Jurkat, Clone E6-1 (cell line): Measurements from ENCODE around the gene CKAP2. TPM values are rescaled to one million over a fixed set of nuclear protein-coding genes. Genes with fewer than 3 reads are reported as not detected.
A peak's percentile ranks its signal among the peaks of the same experiment; 100 is the strongest.
"Not testable (repeated sequence)": the region's sequence is repeated elsewhere in the genome, so short reads cannot be mapped to it uniquely, and the experiment has no call there.

Experiments used
- DNase-seq: peaks from one replicate; pipeline ENCODE4 v3.0.0-alpha.2; 2011; ENCODE audit warnings: low read depth, low spot score
- H3K4me3 ChIP-seq: 2 replicates; pipeline ENCODE4 v1.5.1; 2011; ENCODE audit warnings: mild to moderate bottlenecking, low read length, control low read depth, moderate library complexity
- polyA plus RNA-seq: library from polyadenylated mRNA; unstranded; fragments of >200 nt; gene quantifications from one replicate; pipeline ENCODE4 v1.2.1, GENCODE V29; 2012; ENCODE audit warnings: missing spikeins; ENCODE audit not compliant: insufficient read length, insufficient read depth

CKAP2 gene
- 58.4 TPM for polyA plus RNA-seq

DNA sequence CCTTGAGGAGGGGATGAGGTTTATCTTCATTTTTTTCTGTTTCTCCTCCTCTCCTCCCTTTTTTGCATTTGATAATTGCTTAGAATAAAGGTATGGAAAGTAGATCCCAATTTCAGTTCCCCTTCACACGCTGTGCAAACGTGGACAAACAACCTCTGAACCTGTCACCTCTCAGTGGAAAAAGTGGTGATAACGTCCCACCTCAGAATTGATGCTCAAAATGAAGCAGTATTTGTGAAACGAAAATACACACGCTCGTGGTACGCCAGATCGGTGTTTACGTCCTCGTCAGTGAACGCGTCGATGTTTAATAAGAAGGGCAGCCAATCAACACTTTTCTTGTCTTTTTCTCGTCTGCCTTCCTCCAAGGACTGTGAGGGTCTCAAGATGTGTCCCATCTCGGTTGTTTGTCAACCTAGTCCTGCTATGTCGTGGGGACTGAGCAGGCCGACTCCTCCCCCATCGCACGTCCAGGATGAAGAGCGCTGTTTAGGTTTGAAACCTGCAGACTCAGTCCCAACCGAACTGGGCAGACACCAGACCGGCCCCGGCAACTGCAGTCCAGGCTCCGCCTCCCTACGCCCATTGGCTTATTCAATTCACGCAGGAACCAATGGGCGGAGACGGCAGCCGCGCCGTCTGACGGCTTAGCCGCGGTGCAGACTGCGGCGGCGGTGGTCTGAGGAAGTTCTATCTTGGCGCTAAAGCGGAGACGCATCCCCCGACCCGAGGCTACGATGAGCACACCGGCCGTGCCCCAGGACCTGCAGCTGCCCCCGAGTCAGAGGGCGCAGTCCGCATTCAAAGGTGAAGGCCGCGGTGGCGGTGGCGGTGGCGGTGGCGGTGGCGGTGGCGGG lies at the start of gene CKAP2:
TSS of gene CKAP2 (plus strand) at position 659 of the 857 bp plus-strand sequence. CDS start at position 738, 79 bp downstream.
- peak; percentile 95 for DNase-seq
- peak within 1 kb of the TSS; percentile 82 for H3K4me3 ChIP-seq

DNA sequence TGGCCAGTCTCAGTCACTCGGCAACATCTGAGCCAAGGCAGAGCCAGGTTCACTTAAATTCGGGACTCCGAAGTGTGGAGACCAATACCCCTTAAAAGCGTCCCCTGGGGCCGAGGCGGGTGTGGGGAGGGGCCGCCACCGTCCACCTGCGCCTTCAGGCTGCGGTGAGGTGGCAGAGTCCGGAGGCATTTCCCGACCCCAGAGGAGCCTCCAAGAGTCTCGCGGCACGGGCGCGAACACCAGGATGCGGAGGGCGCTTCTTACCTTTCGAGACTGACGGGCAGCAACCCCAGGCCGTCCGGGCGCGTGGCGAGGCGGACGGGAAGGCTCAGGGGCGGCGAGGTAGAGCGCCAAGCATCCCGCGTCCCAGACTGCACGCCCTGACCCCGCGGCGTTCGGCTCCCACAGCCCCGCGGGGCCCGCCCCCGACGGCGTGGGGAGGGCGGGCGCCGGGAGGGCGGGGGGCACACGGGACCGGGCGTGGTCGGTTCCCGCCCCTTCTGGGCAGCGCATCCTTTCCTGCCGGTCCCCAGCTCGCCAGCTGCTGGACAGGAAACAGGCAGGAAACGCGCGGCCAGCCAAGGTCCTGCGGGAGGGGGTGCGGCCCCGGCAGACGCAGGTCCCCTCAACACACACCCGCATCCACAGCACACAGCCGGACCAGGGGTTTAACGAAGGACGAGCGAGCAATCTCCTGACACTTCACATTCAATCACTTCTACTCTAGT lies 49.3 kb upstream of the CKAP2 start, which contains the start of gene THSD1:
TSS of gene THSD1 (minus strand) at position 406 of the 728 bp plus-strand sequence. CDS start 3,572 bp downstream, outside the sequence.
- no peak for DNase-seq
- no peak within 1 kb of the TSS for H3K4me3 ChIP-seq

DNA sequence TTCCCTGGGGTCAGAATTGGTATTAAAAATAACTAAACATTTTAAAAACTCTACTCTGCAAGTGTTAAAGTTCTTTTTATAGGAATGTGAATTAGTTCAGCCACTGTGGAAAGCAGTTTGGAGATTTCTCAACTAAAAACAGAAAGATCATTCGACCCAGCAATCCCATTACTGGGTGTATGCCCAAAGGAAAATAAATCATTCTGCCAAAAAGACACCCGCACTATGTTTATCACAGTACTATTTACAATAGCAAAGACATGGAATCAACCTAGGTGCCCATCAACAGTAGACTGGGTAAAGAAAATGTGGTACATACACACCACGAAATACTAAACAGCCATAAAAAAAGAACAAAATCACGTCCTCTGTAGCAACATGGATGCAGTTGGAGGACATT lies 48.6 kb upstream of the CKAP2 start:
- no peak overlapping the region for H3K4me3 ChIP-seq
- DNase-seq = no peak

- not testable (repeated sequence) for H3K4me3 ChIP-seq
Observed at GRCh38 chr13:52407436-52407835, 47.8 kb upstream of the CKAP2 start.

DNA sequence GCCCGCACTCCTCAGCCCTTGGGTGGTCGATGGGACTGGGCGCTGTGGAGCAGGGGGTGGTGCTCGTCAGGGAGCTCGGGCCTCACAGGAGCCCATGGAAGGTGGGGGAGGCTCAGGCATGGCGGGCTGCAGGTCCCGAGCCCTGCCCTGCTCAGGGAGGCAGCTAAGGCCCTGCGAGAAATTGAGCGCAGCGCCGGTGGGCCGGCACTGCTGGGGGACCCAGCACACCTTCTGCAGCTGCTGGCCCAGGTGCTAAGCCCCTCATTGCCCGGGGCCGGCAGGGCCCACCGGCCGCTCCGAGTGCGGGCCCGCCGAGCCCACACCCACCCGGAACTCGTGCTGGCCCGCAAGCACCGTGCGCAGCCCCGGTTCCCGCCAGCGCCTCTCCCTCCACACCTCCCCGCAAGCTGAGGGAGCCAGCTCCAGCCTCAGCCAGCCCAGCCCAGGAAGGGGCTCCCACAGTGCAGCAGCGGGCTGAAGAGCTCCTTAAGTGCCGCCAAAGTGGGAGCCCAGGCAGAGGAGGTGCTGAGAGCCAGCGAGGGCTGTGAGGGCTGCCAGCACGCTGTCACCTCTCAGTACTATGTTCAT lies 47.1 kb upstream of the CKAP2 start:
- not testable (repeated sequence) for DNase-seq, H3K4me3 ChIP-seq

More at GRCh38 chr13:52407436-52407835, 47.8 kb upstream of the CKAP2 start:
- DNase-seq = not testable (repeated sequence)

DNA sequence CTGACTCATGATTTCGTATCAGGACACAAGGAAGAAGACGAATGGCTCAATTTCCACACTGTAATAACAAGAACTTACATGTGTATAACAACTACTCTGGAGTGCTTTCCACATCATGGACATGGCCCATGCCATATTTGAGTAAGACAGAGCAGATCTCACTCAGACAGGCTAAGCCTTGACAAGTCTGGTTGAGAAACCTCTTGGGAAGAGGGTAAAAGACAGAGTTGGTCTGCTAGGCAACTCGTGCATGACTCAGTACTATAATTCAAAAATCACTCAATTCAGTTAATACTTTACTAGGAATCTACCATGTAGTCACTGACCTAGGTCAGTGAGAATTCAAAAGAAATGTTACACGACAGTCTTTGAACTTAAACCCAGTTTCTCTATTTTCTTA lies 43.6 kb upstream of the CKAP2 start:
- no peak overlapping the region for H3K4me3 ChIP-seq
- DNase-seq = no peak

GRCh38 chr13:52412128-52412527 lies 43.1 kb upstream of the CKAP2 start:
- no peak overlapping the region for H3K4me3 ChIP-seq
- no peak for DNase-seq

GRCh38 chr13:52414051-52414450 lies 41.2 kb upstream of the CKAP2 start:
- no peak overlapping the region for H3K4me3 ChIP-seq
- no peak for DNase-seq

DNA sequence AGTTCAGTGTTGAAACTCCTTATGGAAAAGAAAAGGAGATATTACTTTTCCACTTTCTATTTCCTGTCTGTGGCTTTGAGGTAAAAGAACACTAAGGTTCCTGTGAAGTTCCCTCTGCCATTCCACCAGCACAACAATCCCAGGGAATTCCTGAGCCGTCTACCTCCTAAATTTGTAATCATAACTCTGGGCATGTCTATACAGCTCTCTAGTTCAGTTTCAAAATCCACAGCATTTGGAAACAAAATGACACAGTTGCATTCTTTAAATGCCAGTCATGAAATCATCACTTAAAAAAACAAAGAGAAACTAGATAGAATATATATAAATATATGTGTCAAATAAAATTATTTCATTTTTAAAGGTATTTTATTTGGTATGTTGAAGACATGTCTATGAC lies 40.3 kb upstream of the CKAP2 start:
- DNase-seq = no peak
- no peak overlapping the region for H3K4me3 ChIP-seq

GRCh38 chr13:52419080-52419479 lies 36.2 kb upstream of the CKAP2 start:
- no peak overlapping the region for H3K4me3 ChIP-seq
- no peak for DNase-seq

DNA sequence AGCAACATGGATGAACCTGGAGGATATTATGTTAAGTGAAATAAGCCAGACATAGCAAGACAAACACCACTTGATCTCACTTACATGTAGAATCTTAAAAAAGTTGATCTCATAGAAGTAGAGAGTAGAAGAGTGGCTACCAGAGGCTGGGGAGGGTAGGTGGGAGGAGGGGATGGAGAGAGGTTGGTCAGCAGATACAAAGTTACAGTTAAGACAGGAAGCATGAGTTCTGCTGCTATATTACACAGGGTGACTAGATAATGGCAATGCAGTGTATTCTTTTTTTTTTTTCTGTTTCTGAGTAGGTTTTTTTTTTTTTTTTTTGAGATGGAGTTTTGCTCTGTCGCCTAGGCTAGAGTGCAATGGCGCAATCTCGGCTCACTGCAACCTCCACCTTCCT lies 34.1 kb upstream of the CKAP2 start:
- DNase-seq = no peak
- no peak overlapping the region for H3K4me3 ChIP-seq

- DNase-seq = no peak
- H3K4me3 ChIP-seq = no peak overlapping the region
Observed at GRCh38 chr13:52428295-52428694, 27.0 kb upstream of the CKAP2 start.

DNA sequence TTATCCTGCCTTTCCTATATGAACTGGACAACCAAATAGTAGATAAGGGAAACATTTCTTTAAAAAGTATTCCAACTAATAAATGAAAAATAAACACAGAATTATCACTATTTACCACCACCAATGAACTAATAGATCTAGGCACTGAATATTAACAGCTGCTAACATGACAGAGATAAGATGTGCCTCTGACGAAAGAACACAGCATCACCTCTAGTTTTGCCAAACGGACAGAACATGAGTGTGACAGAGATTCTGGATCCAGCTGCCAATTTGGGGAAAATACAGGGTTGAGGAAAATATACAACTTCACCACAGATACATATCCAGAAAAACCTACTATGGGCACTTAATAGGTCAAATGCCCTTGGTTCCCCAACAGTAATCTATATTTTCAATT lies 22.8 kb upstream of the CKAP2 start:
- DNase-seq = no peak
- H3K4me3 ChIP-seq = no peak overlapping the region

DNA sequence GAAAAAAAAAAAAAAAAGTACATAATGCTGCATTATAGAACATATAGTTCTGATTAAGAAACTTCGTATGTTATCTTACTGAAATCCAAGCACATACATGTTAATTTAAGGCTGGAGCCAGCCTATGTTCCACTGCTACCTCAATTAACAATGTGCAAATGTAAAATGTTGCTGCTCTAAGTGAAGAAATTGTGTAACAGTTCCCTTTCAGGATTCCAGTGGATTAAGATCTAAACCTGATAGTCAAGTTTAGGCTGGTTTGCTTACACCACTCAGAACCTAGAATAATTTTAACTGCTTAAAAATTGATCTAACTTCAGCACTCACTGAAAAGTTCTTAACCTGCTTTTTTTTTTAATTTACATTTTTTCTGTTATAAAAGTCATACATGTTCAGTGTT lies 9.0 kb upstream of the CKAP2 start:
- DNase-seq = no peak
- H3K4me3 ChIP-seq = no peak overlapping the region

DNA sequence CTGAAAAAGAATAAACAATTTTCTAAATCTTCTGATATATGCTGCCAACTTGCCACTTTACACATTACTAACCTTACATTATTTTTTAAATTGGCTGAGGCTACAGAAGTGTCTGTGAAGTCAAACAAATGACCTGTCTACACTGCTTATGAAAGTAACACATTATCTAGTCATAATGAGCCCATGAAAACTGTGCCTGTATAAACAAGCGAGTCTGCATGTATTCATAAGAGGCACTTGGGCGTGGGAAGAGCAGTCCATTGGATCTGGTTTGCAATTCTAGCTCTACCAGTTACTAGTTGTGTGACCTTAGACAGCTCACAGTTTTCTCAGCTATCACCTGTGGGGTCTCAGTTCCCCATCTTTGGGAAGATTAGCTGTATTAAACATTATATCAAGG lies 7.9 kb upstream of the CKAP2 start:
- DNase-seq = no peak
- no peak overlapping the region for H3K4me3 ChIP-seq

GRCh38 chr13:52447815-52448552 lies 7.3 kb upstream of the CKAP2 start:
- no peak for DNase-seq

DNA sequence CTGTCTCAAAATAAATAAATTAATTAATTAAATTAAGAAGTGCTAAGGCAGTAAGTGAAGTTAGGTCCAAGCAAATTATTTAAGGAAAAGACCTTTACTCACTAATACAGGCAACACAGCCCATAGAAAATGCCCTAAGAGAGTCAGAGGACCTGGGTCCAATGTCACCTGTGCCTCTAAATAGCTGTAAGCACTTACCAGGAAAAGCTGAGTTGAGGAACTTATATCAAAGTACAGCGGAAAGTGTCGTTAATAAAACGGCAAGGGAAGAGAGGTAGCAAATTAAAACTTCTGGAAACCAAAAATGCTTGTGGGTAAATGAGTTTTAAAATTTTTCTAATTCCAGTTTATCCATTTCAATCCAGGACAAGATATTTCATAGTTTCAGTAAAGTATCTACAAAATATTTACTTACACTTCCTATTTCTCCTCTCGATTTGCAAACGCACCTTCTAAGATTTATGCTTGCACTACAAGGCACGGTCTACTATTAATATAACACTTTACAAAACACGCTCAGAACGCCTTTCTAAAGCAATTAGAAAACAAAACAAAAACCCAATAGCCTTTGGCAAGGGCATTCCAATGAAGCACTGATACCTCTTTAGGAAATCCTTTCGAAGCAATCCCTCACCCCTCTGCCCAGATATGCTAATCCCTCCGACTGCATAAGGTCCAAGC lies 5.8 kb upstream of the CKAP2 start:
- H3K4me3 ChIP-seq = peak overlapping the region; percentile 91
- DNase-seq = no peak

More at GRCh38 chr13:52447815-52448552, 7.3 kb upstream of the CKAP2 start:
- no peak overlapping the region for H3K4me3 ChIP-seq

GRCh38 chr13:52450012-52450792 lies 5.1 kb upstream of the CKAP2 start, which contains the start of gene VPS36:
Gene VPS36 (minus strand): TSS chr13:52450634. CDS start chr13:52450594, 40 bp downstream.
- H3K4me3 ChIP-seq = peak within 1 kb of the TSS; percentile 91
- DNase-seq = peak; percentile 85
